GM18505 (cell line): Measurements from ENCODE around the gene TSPAN9.

Experiments
- ATAC-seq: cut with Tn5 transposase; IDR thresholded peaks from one replicate; pipeline ENCODE4 v1.9.1; 2021; ENCODE audit not compliant: unreplicated experiment
- POLR2A ChIP-seq: IDR thresholded peaks from 4 replicates; pipeline ENCODE4 v1.6.1; 2011; ENCODE audit warnings: borderline replicate concordance; ENCODE audit not compliant: insufficient read depth, insufficient read length; ENCODE audit errors: extremely low read depth

The TSPAN9 gene

DNA sequence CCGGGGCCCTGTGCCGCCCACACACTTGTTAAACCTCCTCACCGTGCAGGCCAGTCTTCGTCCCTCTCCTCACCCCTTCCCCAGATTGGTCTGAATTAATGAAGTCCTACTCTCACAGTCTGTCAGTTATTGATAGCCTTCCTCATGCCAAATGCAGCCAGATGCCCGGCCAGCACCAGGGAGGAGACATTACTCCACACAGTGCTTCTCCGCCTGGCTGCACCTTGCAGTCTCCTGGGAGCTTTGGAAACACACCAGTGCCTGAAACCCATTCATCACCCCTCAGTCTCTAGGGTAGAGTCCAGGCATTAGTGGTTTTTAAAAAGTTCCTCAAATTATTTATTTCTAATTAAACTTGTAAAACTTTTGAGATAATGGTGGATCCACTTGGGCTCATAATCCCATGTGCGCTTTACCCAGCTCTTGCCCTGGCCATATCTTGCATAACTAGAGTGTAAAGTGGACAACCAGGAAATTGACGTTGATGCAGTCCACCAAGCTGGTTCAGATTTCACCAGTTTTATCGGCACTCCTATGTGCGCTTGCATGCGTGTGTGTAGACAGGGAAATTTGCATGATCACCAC is 38.2 kb upstream of the TSPAN9 start:
- ATAC-seq: no peak
- TF ChIP-seq POLR2A: no peak

DNA sequence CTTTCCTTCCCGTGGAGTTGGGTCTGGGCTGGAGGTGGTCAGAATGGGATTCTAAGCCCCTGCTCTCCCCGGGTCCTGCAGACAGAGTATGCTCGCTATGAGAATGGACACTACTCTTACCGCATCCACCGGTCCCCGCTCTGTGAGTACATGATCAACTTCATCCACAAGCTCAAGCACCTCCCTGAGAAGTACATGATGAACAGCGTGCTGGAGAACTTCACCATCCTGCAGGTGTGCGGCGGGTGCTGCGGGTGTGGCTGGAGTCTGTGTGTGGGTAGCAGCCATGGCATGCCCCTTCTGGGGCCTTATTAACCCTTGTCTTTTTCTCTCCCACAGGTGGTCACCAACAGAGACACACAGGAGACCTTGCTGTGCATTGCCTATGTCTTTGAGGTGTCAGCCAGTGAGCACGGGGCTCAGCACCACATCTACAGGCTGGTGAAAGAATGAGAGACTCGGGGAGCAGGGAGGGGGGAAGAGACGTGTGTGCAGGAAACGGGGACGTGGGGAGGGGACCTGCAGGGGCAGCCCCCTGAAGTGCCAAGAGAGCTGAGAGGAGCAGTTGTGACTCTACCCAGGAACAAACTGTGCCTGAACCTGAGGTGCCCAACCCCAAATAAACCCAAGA is 37.0 kb upstream of the TSPAN9 start:
- no peak for TF ChIP-seq POLR2A
- no peak for ATAC-seq

DNA sequence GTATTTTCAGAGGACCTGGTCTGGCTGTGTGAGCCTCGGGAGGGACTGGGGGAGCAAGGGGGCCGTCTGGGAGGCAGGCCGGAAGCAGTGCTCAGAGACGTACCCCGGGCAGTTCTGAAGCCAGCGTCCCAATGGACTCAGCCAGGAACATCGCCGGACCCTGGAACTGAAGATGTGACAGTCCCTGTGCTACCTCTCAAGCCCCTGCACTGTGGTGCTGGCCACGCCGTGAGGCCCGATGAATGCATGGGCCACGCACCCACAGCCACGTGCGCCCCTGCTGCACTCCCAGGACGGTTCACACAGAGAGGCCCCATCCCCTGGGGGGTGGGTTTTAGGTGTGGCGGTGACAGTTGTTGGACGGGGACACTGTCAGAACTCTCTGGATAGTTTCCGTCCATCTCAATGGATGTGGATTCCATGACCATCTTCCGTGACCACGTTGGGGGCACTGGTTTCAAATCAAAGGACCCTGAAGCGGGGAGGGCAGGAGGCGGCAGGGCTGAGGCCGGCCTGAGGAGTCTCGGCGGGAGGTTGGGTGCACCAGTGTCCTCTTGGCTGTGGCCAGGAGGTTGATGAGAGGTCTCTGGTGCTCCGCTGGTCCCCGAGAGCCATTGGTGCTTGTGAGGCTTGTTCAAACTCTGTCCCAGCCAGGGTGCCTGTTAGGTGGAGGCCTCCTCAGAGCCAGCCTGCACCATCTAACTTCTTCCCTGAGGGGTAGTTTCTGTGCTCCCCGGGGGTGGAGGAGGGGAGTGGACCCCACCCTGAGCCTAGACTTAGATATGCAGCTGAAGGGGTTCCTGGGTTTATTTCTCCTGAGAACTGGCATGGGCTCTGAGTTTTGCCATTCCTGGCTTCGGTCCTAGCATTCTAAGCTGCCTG is 36.3 kb upstream of the TSPAN9 start:
- ATAC-seq: no peak
- TF ChIP-seq POLR2A: no peak

DNA sequence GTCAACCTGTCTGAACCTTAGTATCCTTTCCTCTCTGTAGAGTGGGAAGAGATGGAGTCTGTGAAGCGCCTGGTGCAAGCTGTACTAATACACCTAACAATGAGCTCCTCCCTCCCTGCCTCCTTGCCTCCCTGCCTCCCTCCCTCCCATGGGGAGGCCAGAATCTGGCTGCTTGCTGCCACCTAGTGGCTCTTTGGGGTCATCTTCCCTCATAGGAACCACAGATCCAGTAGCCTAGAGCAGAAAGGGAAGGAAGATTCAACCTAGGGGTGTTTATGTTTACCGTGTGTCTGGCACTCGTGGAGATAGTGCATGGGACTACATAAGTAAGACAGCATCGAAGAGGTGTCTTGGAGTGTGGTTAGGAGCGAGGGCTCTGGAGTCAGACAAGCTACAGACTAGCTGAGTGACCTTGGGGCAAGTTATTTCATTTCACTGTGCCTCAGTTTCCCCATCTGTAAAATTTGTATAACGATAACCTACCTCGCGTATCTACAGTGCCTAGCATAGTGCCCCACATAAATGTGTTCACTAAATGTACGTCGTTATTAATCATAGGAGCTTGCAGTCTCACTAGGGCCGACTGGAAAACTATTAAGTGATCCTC is 35.5 kb upstream of the TSPAN9 start:
- TF ChIP-seq POLR2A: no peak
- ATAC-seq: no peak

DNA sequence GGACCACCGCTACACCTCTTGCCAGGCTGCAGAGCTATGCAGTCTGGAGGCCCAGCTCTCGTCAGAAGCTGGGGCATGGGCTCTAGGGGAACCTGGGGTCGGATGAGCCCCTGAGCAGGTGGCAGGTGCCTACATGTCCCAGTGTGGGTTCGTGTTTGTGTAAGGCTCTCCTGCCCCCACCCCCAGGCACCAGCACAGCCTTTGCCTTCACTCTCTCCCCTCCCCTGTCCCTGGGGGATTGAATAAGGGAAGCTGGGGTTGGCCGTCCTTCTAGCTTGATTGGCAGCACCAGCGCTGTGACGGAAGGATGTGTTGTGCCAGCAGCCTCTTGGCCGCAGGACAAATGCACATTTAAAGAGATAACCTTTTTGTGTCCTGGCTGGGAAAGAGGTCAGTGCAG is 34.8 kb upstream of the TSPAN9 start:
- ATAC-seq: no peak
- TF ChIP-seq POLR2A: no peak

DNA sequence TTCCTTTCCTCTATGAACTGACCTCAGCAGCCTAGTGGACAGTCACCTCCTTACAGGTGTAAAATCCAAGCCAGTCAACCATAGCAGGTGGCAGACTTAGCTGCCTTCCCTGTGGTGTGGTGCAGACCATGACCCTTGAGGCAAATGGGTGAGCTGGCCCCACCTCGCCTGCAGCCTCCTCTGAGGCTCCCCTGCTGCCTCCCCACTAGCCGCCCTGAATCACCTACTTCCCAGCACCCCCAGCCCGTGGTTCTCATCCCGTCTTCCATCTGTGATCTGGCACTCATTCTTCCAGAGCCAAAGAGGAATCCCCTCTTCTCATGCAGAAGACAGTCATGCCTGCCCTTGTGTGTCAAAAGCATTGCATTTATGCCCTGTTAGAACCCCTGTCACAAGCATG is 34.4 kb upstream of the TSPAN9 start:
- ATAC-seq: no peak
- TF ChIP-seq POLR2A: no peak

DNA sequence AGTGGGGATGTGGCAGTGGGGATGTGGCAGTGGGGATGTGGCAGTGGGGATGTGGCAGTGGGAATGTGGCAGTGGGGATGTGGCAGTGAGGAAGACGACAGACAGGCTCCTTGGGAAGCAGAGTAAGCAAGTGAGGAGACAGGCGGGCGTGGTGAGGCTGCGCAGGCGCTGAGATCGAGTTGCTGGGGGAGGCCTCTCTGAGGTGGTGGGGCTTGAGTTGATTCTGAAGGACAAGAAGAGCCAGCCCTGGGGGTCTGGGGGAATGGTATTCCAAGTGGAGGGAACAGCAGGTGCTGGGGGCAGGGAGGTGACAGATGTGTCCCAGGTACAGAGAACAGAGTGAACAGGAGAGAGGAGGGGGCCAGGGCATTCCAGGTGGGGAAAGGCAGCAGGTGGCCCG is 33.8 kb upstream of the TSPAN9 start:
- TF ChIP-seq POLR2A: no peak
- no peak for ATAC-seq

DNA sequence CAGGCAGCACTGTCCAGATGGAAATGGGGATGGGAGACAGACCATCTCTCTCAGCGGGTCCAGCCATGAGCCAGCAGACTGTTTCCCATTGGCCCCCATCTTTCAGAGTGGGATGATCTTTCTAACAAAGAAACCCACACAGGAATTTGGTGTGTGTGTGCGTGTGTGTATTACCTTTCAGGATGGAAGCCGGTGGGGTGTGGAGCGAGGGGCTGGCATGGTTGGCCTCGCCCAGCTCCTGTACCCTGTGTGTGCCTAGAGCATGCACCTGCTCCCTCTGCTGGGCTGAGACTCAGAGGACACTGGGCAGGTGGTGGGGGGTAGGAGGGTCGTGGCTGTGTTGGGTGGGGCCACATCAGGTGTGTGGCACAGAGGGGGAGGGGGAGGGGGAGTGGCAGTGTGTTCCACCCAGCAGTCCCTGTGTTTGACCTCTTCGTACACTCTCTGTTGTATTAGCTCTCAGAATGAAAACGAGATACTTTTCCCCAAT is 33.0 kb upstream of the TSPAN9 start:
- no peak for TF ChIP-seq POLR2A
- ATAC-seq: no peak

DNA sequence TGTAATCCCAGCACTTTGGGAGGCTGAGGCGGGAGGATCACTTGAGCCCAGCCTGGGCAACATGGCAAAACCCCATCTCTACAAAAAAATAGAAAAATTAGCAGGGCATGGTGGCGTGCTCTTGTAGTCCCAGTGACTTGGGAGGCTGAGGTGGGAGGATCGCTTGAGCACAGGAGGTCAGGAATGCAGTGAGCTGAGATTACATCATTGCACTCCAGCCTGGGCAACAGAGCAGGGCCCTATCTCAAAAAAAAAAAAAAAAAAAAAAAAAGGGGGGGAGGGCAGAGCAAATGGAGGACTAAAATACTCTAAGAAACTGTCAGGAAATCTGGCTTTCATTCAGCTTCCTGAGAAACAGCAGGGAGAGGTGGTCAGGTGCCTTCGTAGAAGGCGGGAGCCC is 31.7 kb upstream of the TSPAN9 start:
- TF ChIP-seq POLR2A: no peak
- ATAC-seq: no peak

DNA sequence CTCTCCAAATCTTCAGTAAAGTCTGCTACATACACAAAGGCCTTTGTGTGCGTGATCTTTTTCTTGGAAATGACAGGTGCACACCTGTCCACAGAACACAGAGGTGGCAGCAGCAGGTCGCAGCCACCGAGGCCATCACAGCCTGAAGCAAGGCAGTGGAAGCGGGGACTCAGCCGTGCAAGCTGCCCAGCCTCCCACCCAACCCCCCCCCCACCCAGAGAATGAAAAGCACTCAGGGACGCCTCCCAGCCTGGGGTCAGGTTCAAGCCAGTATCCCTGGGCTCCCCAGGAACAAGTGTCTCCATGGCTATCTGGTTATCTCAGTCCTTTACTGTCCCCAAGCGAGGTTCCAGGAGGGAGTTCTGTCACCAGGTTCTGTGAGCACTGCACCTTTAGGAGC is 31.2 kb upstream of the TSPAN9 start:
- no peak for ATAC-seq

DNA sequence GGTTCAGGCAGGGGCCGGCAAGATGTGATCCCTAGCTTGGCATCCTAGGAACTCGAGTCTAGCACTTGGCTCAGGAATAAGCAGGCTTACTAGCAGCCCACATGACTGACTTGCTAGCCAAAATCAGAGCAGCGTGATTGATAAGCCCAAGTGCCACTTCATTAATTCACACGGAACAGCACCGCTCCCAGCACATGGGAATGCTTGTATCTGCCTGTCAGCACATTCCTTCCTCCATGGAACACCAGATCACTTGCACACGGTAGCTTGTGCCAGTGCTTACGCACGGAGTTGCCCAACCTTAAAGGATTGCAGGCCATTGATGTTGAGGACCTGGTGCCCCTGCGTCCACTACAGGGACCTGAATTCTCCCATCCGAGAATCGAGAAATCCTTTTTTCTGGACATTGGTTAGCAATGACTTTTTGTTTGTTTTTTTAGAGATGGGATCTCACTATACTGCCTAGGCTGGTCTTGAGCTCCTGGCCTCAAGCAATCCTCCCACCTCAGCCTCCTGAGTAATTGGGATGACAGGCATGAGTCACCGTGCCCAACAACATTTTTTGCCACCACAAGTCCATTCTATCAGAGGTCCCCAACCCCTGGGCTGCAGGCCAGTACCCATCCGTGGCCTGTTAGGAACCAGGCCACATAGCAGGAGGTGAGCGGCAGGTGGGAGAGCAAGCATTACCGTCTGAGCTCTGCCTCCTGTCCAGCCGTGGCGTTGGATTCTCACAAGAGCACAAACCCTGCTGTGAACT is 30.6 kb upstream of the TSPAN9 start:
- TF ChIP-seq POLR2A: no peak
- ATAC-seq: no peak

More for the DNA sequence above, 31.2 kb upstream of the TSPAN9 start:
- no peak for TF ChIP-seq POLR2A

DNA sequence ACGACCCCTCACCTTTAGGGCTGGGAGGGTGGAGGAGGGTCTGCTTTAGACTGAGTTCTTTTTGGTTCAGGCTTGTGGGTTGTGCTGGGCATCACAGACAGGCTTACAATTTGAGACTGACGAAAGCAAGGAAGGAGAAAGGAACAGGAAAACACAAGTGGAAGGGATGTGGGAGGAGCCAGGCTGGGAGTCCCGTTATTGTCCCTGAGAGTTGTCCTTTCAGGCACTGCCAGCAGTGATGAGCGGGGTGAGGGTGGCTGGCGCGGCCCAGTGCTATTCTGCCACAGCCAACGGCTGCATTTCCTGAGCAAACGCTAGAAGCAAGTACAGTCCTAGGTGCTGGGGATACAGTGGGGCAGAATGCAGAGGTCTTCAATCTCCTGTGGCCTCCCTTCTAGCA is 29.2 kb upstream of the TSPAN9 start:
- no peak for ATAC-seq
- TF ChIP-seq POLR2A: no peak

DNA sequence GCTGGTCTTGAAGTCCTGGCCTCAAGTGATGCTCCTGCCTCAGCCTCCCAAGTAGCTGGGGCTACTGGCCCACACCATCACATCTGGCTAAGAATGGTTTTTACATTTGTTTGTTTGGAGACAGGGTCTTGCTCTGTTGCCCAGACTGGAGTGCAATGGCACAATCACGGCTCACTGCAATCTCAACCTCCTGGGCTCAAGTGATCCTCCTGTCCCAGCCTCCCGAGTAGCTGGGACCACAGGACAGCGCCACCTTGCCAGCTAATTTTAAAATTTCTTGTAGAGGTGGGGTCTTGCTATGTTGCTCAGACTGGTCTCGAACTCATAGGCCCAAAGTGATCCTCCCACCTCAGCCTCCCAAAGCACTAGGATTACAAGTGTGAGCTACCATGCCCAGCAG is 28.6 kb upstream of the TSPAN9 start:
- ATAC-seq: no peak
- no peak for TF ChIP-seq POLR2A
